ENCODE data around the gene TBXA2R. TPM values are rescaled to one million over a fixed set of nuclear protein-coding genes. Genes with fewer than 3 reads are reported as not detected.

The TBXA2R gene
- total and polyA plus RNA-seq, 2 donors (not counting 3 experiments of a cell fraction or from before 2014, with no cell fraction given): 2.4 to 2.9 TPM

GRCh38 chr19:3554254-3555083 lies 52.2 kb downstream of the TBXA2R start:
- H3K9me1 ChIP-seq (replicated peaks; ENCODE audit: control insufficient read depth, extremely low read depth, insufficient read depth, low read length): no peaks in the 10 kb centered on the region
- TF ChIP-seq GATA2 (IDR thresholded peaks at IDR 0.05; ENCODE audit: insufficient read depth, insufficient read length, low read depth, low read length) (no peak), FOS (IDR thresholded peaks at IDR 0.05; ENCODE audit: borderline replicate concordance, insufficient read depth, low read length) (no peak), EZH2 (IDR thresholded peaks at IDR 0.05; ENCODE audit: borderline replicate concordance, low read depth, low read length, severe bottlenecking) (no peak), POLR2A (IDR thresholded peaks at IDR 0.05; ENCODE audit: low read depth, low read length) (no peak), JUN (IDR thresholded peaks at IDR 0.05; ENCODE audit: borderline replicate concordance, insufficient read depth, insufficient read length, low read depth) (no peak), MAX (IDR thresholded peaks at IDR 0.05; ENCODE audit: insufficient read depth, insufficient read length) (no peak), CTCF (IDR thresholded peaks at IDR 0.05; ENCODE audit: extremely low read depth in 1 of 2, insufficient read depth in 1 of 2, low read depth in 1 of 2, low read length in 2 of 2) (no peak), POLR2AphosphoS5 (IDR thresholded peaks at IDR 0.05; ENCODE audit: insufficient read depth, low read depth, low read length) (no peak), MYC (IDR thresholded peaks at IDR 0.05; ENCODE audit: low read depth, low read length) (no peak)
- DNase-seq (ENCODE audit: low read depth, low spot score): no peak
- no peaks in the 10 kb centered on the region for H4K20me1 ChIP-seq (replicated peaks; ENCODE audit: control insufficient read depth, extremely low read depth, insufficient read depth, low read length)
- dilution Hi-C loops (cut with MboI; ENCODE audit: extremely low pct_ligation_motif_present, low sequenced_read_pairs): no loop called here
- peaks cover 40% of the 10 kb centered on the region for H3K79me2 ChIP-seq (ENCODE audit: control insufficient read depth, insufficient read depth, low read length)
- no peak overlapping the region for H3K9ac ChIP-seq (replicated peaks; ENCODE audit: extremely low read depth, insufficient read depth, low read length)
- H3K4me2 ChIP-seq (ENCODE audit: insufficient read depth, low read length): no peak overlapping the region
- no peak overlapping the region for H3K27ac ChIP-seq (ENCODE audit: insufficient read depth, low read depth, low read length)
- peaks cover 0 to 2% of the 10 kb centered on the region in 2 experiments for H3K36me3 ChIP-seq (ENCODE audit: control insufficient read depth in 2 of 2, extremely low read depth in 1 of 2, insufficient read depth in 2 of 2, low read length in 2 of 2)
- no peak for FAIRE-seq
- CTCF ChIA-PET: interaction anchor here (1.1 to 6.4 kb wide), 5 partner anchors 10 to 119 kb away, joined by 3 to 34 read pairs (median 6); no protein-coding TSS in a partner anchor
- H3K4me3 ChIP-seq (replicated peaks in 1 of 3; ENCODE audit: insufficient read depth in 1 of 3, low read depth in 1 of 3, low read length in 3 of 3): no peak overlapping the region
- H3K9me3 ChIP-seq (replicated peaks; ENCODE audit: control insufficient read depth, insufficient read depth, low read length): no peaks in the 10 kb centered on the region
- intact Hi-C loops (cut with micrococcal nuclease): no loop called here
- H3K27me3 ChIP-seq (ENCODE audit: control insufficient read depth in 2 of 2, insufficient read depth in 2 of 2, low read length in 2 of 2): no peaks in the 10 kb centered on the region
- no peak overlapping the region for H2AFZ ChIP-seq (ENCODE audit: low read depth, low read length)
- POLR2A ChIA-PET: interaction anchor here (0.8 kb wide), 1 partner anchor 9 kb away, joined by 5 read pairs; no protein-coding TSS in a partner anchor
- peaks cover 25% of the 10 kb centered on the region for H3K4me1 ChIP-seq (ENCODE audit: control insufficient read depth, extremely low read depth, insufficient read depth, low read length)
- no TSS peak for BruUV-seq (replicated peaks)

Measured in endothelial cell of umbilical vein (primary cell).